Measurements from ENCODE around the gene HSPA4.
"Not testable (repeated sequence)": the region's sequence is repeated elsewhere in the genome, so short reads cannot be mapped to it uniquely, and the experiment has no call there.

HSPA4 gene

DNA sequence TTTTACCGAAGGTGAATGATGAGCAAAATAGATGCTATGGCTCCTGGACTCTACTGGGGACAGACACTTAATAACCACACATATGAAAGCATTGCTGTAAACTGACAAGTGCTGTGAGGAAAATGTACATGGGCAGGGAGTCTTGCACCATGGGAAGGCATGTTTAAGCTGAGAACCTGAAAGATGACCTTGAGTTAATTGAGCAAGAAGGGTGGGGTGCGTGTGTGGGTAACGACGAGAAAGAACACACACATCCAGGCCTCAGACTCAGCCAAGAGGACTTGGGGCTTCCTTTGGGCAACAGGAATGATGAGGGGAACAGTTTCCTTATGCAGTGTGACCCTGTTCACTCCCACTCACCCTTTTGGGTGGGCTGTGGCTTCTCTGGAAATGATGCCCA is 73.1 kb downstream of the HSPA4 start:
- no peak for DNase-seq (ENCODE audit: low spot score)

DNA sequence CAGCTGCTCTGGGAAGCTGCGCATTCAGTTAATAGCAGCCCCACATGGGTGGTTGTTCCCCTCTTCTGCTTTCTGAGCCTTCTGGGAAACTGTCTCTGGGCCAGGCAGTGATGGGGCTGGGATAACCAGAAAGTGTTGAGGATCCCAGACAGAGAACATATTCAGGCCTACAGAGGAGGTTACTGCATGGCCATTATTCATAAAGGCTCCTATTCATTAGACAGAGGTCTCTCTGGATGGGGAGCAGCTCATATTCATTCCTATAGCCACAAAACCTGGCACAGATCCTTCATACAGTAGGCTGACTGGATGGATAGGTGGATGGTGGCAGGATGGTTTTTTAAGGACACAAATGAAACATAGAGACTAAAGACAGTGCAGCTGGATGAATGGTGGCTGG is 76.3 kb downstream of the HSPA4 start:
- DNase-seq (ENCODE audit: low spot score) = no peak

DNA sequence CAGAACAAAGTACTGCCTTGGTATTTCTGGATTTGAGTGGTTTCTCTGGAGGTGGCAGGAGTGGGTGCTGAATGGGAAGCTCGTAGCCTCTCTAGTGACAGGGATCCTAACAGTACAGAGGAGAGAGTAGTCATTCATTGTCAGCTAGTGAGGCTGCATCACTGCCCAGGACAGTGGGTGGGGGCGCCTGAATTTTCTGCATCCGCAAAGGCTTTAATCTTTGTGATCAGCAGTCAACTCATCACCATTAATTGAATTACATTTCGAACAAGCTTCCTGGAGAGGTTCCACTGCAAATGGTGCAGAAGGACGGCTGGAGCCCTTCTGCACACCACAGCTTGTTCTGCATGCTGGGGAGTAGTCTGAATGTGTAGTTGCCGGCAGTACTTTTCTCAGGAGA is 77.5 kb downstream of the HSPA4 start:
- no peak for DNase-seq (ENCODE audit: low spot score)

DNA sequence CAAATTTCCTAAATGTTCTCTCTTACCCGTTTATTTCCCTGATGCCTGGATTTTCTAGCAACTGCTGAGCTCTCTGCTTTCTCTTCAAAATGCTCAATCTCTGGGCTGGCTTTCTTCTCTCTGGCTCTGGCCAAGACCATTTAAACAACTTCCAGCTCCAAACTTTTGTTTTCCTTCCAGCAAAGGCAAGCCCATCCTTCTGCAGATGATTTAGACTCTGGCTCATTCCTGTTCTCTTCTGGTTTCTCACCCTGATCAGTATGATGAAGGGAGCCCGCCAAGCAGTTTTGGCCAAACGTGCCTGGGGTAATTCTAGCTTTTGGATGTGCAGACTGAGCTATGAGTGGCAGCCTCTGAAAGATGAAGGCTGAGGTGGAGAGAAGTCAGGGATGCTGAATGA is 78.1 kb downstream of the HSPA4 start:
- DNase-seq (ENCODE audit: low spot score) = no peak

DNA sequence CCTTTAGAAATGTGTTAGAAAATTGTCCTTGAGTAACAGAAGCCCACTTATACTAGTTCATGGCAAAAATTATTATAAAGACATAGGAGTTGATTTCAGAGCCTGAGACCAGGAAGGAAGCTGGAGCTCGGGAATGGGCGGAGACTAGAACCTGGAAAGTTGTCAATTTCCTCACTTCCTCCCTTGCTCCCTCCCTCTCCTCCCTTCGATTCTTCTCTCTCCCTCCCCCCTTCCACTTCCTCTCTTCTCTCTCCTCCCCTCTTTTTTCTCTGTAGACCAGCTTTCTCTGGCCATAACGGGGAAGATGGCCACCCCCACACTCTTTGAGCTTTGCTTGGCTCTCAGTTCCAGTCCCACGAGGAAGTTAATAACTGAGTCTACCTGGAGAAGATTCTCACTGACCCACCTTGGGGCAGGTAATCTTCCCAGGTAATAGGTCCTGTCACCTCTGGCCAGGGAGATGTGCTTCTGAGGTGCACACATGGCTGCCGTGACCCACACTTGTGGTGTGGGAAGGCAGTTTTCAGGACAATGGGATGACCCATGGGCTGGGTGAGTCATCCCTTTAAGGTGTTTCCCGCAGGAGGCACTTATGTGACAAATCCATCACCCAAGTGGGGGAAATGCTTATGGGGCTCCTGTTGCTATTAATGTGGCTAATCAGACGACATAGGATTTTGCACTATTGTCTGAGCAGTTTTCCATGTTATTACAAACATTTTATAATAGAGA is 78.7 kb downstream of the HSPA4 start:
- DNase-seq (ENCODE audit: low spot score) = no peak

DNA sequence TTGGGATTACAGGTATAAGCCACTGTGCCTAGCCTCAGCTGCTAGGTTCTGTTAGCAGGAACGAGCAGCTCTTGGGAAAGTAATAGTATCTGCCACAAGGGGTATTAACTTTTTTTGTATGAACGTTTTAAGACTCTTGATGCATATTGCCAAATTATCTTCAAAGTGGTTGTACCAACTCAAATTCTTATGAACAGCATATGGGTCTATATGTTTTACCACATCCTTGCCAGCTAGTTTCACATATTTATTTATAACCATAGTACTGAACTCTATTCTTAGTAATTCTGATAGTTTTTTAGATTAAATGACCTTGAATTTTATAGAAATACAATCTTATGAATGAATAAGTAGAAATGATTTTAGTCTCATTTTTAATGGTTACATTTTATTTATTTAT is 80.9 kb downstream of the HSPA4 start:
- no peak for DNase-seq (ENCODE audit: low spot score)

DNA sequence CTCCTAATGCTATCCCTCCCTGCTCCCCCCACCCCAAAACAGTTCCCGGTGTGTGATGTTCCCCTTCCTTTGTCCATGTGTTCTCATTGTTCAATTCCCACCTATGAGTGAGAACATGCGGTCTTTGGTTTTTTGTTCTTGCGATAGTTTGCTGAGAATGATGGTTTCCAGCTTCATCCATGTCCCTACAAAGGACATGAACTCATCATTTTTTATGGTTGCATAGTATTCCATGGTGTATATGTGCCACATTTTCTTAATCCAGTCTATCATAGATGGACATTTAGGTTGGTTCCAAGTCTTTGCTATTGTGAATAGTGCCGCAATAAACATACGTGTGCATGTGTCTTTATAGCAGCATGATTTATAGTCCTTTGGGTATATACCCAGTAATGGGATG is 81.4 kb downstream of the HSPA4 start:
- DNase-seq (ENCODE audit: low spot score) = not testable (repeated sequence)

DNA sequence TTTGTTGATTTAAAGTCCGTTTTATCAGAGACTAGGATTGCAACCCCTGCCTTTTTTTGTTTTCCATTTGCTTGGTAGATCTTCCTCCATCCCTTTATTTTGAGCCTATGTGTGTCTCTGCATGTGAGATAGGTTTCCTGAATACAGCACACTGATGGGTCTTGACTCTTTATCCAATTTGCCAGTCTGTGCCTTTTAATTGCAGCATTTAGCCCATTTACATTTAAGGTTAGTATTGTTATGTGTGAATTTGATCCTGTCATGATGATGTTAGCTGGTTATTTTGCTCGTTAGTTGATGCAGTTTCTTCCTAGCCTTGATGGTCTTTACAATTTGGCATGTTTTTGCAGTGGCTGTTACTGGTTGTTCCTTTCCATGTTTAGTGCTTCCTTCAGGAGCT is 85.1 kb downstream of the HSPA4 start:
- not testable (repeated sequence) for DNase-seq (ENCODE audit: low spot score)

DNA sequence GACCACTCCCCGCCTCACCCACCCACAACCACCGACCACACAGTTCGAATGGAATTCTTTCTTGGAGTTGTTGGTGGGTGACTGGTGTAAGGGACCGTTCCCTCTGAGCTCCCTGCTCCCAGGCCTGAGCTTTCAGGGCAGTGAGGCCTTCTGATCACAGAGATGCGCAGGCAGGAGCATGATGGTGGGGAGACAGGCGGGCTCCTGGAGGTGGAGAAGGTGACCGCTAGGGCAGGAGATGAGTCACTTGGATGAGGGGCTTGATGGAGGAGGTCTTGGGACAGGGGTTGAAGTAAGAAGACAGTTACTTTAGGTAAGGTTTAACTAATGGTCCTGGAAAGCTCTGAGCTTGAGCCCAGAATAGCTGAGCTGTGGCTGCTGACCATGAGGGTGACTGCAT is 88.5 kb downstream of the HSPA4 start:
- no peak for DNase-seq (ENCODE audit: low spot score)

DNA sequence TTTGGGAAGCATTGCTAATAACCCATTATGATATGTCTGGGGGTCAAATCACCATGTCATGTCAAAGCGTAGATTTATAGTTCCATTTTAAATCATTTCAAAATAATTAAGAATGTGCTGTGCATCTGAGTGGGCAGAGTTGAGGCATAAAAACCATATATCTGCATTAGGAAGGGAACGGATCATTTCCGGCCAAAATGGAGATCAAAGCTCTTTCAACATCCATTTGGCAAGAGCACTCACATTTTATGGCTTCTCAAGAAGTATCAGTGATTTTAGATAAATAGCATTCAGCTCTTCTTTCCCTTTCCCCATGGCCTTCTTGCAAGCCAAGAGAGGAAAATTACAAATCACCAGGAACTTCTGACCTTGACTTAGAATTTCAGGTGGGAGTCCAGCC is 89.9 kb downstream of the HSPA4 start:
- DNase-seq (ENCODE audit: low spot score) = no peak

DNA sequence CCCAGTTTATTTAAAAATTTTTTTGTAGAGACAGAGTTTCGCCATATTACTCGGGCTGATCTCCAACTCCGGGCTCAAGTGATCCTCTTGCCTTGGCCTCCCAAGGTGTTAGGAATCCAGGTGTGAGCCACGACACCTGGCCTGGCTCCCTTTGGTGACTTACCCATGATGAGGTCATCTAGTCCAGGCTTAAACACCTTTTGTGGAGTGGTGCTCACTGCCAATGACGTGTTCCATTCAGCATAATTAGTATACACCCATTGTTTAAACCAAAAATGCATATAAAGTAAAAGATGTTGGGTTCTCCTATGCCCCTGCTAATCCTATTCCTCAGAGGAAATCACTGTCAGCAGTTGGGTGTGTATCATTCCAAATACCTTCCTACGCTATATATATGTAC is 91.0 kb downstream of the HSPA4 start:
- DNase-seq (ENCODE audit: low spot score) = no peak

DNA sequence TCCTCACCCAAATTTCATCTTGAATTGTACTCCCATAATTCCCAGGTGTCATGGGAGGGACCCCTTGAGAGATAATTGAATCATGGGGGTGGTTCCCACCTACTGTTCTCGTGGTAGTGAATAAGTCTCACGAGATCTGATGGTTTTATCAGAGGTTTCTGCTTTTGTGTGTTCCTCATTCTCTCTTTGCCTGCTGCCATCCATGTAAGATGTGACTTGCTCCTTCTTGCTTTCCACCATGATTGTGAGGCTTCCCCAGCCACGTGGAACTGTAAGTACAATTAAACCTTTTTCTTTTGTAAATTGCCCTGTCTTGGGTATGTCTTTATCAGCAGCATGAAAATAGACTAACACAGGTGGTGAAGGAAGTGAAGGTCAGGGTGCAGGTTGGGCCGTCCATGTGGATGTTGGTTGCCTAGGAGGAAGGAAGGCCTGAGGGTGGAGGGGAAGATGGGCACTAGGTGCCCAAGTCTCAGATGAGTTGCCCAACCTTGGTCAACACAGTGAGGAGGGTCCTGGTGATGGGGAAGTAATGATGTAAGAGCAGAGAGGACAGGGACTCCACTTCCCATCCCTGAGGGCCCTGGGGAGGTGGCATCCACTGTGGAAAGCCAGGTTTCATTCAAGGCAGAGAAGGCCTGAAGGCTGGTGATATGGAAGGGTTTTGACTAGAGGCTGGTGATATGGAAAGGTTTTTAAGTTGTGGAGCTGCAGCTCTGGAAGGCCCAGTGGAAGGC is 92.6 kb downstream of the HSPA4 start:
- DNase-seq (ENCODE audit: low spot score) = no peak

DNA sequence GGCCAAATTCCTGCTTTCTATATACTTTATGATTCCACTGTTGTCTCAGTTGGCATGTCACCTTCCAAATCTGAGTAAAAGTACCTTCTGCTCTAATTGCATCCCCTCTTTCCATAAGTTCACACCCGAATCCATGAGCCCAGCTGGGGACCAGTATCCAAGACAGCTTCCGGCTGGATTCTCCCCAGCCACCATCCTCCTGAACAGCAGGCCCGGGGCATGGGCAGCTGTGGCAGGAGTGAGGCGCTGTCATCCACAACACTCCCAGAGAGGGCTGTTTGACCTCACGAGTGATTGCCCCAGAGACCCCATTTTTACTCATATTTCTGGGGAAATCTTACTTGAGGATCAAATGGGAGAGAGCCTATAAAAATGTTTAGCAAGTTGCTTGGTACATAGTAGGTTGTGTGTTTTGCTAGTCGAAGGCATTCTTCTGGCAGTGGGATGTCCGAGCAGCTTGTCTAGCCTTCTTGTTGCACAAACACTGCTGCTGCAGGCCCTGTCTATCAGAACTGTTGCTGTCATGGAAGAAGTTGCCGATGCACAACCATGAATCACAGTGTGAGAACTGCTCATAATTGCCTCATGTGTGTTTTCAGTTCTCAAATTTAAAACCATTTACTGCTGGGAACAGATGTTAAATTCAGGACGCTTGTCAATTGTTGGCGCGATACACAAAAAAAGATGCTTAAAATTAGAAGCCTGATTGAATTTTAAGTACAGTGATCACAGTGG is 93.8 kb downstream of the HSPA4 start:
- no peak for DNase-seq (ENCODE audit: low spot score)

DNA sequence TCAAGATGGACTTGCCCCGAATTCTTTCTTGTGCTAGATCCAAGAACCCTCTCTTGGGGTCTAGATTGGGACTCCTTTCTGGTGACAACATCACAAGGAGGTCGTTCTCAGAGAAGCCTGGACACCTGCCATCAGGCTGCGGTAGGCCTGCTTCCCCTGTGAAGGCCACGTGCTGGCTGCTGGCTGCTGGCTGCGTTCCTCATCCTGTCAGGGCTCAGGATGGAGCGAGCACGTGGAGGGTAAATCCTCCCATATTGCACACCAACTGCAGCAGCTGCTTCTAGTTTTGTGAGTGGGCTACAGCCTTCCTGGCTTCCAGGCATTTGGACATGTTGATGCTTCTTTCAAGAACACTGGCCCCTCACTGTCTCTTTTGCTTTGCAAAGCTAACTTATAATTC is 95.6 kb downstream of the HSPA4 start:
- DNase-seq (ENCODE audit: low spot score) = no peak

DNA sequence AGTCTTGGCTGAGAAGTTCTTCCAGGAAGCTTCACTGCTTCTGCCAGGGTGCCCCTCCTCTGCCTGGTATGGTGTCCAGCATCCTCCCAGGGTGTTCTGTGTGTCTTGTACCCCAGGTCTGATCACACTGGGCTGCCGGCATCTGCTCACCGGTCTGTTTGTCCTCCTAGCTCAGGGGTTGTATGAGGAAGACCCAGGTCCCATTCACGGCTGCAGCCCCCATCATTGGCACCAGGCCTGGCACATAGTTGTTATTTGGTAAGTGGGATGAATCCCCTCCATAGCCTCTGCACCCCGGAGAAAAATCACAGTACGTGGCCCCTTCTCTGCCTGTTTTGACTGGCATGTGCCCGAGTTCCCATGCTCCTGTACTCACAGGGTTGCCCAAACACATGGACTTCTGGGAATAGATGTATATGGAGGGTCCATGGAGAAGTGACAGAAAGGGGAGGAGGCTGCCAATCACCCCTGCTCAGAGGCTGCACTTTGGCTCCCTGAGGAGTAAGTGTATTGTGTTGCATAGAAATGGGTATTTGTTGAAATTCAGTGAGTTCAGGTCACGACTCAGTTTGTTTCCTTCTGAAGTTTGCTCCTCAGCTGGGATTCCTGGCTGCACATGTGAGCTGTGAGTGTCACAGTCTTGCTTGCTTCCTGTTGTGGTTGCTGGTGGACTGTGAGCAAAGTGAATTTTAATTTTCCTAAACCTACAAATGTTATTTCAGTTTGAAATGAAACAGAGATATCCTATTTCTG is 96.2 kb downstream of the HSPA4 start:
- DNase-seq (ENCODE audit: low spot score) = no peak

DNA sequence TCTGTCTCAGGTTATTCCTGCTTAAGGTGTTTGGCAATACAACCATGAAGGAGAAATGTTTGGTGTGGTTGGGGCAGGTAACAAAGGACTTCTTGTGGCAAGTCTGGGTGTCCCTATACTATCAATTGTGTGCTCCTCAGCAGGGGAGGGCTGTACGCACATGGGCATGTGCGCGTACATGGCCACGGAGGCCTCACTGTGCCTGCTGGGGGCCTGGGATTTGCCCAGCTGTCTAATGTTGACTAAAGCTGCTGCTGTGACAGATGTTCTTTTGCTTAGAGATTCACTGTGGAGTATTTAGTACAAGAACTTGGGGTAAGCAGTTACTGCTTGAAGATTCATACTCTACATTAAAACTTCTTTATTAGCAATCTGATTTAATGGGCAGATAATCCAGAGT is 97.5 kb downstream of the HSPA4 start:
- no peak for DNase-seq (ENCODE audit: low spot score)

DNA sequence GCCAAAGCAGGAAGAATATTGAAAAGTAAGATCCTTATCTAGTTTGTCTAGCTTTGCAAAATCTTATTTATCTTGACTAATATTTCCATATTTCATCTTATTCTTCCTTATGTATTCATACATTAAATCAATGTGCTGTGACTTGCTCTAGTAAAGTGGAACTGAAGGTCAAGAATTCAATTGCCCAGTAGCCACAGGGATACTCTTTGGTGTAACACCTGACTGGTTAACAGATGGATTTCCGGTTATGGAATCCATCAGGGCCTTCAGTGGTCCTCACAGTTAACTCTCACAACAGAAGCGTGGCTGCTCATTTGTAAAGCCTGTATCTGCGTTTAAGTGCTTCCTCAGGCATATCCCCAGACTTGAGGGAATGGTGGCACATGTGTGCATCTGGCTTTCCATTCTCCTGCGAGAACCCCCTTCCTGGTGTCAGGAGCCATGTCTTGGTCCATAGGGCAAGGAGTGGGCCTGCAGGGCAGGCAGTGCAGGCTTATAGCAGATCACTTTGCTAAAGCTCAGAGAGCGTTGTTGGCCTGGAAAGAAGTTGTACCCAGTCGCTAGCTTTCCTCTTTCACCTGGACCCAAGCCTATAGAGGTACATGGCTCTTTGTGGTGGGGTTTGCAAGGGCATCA is 99.2 kb downstream of the HSPA4 start:
- DNase-seq (ENCODE audit: low spot score) = no peak

DNA sequence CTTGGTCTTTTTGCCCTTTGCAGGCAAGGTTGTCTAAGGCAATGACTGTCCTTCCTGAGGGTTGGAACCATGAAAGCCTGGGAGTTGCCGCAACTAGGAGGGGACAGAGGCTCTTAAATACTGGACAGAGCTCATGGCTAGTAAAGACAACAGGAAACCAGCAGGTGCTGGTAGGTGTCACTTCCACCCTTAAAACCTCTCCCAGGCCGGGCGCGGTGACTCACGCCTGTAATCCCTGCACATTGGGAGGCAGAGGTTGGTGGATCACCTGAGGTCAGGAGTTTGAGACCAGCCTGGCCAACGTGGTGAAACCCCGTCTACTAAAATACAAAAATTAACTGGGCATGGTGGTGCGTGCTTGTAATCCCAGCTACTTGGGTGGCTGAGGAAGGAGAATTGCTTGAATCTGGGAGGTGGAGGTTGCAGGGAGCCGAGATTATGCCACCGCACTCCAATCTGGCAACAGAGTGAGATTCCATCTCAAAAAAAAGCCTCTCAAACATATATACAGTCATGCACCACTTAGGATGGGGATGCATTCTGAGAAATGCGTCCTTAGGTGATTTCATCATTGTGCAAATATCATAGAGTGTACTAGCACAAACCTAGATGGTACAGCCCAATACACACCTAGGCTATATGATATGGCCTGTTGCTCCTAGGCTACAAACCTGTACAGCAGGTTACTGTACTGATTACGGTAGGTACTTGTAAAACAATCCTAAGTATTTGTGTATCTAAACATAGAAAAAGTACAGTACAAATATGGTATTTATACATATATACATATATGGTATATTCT is 102.7 kb downstream of the HSPA4 start:
- no peak for DNase-seq (ENCODE audit: low spot score)

DNA sequence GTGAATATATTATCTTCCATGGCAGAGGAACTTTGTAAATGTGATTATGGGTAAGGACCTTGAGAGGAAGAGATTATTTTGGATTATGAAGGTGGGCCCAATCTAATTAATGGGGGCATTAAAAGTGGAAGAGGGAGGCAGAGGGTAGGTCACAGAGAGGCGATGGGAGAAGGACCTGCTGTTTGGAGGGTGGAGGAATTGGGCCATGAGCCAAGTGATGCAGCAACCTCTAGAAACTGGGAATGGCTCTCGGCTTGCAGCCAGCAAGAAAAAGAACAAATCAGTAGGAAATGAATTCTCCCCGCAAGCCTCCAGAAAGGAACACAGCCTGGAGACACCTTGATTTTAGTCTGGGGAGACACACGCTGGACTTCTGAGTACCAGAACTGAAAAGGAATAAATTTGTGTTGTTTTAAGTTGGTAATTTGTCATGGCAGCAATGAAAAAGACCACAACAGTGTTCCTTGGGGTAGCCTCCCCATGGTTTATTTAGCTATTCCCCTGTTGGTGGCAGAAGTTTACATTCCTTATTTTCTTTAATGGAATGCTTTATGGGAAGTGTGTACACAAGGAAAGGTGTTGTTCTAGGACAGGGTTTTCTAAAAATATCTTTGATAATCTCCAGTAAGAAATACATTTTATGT is 103.6 kb downstream of the HSPA4 start:
- DNase-seq (ENCODE audit: low spot score) = no peak
